Hippocampal formation (tissue), 2 donors: Measurements from ENCODE around the gene GGT6.
"Not testable (repeated sequence)": the region's sequence is repeated elsewhere in the genome, so short reads cannot be mapped to it uniquely, and the experiment has no call there.

ENCODE experiments used
- DNase-seq, 2 donors: peaks; one replicate each; lab custom pipeline; 2025; lab: John Stamatoyannopoulos, UW

GGT6 gene

DNA sequence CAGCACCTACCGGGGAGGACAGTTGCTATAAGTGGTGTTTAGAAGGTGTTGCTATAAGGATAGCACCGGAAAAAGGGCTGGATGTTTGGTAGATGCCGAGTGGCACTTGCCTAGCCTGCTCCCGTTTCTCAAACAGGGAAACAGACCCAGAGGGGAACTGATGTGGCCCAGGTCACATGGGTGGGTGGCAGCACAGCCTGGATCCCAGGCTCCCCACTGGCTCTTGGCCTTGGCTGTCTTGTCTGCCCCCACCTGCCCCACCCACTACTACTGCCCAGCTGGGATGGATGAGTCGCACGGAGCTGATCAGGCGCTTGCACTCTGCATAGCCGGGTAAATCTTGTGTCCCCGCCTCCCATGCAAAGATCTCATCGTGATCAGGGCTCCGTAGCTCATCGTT, 31.2 kb upstream of the GGT6 start:
- DNase-seq = no peak

- no peak for DNase-seq
These were observed 30.6 kb upstream of the GGT6 start for GRCh38 chr17:4590981-4591453.

DNA sequence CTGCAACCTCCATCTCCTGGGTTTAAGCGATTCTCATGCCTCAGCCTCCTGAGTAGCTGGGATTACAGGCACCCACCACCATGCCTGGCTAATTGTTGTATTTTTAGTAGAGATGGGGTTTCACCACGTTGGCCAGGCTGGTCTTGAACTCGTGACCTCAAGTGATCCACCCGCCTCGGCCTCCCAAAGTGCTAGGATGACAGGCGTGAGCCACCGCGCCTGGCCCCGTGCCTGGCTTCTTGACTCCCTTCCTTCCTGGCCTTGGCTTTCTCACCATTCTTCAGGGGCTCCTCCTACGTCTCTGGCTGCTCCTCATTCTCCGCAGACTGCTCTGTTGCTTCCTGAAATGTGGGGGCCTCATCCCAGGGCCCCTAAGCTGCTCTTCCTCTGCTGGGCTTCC, 29.7 kb upstream of the GGT6 start:
- not testable (repeated sequence) for DNase-seq

DNA sequence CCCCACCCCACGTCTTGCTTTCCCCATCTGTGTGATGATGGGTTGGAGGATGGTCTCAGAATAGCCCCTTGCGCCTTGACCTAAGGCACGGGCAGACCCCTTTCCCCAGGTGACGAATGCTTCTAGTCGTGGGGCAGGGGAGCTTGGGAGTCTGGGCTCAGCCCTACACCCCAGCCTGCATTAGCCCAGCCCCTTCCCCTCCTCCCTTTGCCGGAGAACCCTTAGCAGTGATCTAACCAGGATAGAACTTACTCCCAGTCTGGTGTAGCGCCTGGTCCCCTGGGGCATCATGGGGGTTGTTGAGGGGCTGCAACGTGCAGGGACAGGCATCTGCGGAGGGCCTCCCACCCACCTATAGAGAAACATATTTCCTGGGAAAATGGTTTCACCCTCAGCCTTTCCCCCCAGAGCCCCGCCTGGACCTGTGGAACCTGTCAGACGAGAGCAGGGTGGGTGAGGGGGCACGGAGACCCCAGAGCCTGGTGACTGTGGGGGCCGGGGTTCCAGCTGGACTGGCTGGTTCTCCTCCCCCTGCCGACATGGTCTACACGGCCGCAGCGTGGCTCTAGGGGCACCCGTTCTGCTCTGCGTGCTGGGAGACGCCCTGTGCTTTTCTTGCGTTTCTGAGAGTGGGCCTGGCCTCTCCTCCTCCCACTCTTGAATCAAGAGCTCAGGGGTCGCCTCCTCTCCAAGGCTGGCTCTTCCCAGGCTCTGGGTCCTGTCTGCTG, 28.7 kb upstream of the GGT6 start:
- no peak for DNase-seq

DNA sequence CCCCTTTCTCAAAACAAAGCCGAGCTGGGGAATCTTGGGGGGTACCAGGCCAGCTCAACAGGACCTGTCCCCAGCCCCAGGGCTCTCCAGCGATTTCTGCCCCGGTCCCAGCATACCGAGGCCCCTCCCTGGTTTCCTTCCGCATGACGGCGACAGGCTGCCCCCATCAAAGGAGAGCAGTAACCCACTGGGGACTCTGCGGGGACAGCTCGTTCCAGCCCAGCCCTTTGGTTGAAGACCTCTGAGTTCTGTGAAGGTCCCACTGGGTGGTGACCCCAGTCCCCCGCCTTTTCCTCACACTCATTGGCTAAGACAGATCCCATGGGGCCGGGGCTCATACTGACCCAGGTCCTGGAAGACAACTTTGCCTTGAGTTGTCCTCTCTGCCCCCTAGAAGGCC, 28.0 kb upstream of the GGT6 start:
- no peak for DNase-seq

GRCh38 chr17:4587803-4588202, 27.4 kb upstream of the GGT6 start:
- no peak for DNase-seq

DNA sequence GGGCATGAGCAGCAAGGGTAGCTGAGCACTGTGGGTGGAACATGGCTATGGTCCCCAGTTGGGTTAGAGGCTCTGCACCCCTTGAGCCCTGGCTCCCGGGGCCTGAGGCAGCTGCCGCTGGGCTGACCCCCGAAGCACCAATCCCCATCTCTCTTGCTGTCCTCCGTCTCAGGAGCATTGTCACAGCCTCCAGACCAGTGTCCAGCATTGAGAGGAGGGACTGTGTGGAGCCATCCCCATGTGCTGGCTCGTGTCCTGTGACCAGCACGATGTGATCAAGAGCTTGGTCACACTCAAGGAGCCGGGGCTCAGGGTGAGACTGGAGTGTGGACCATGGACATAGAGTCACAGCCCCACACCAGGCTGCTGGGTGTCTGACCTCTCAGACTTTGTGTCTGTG, 26.8 kb upstream of the GGT6 start:
- no peak for DNase-seq

DNA sequence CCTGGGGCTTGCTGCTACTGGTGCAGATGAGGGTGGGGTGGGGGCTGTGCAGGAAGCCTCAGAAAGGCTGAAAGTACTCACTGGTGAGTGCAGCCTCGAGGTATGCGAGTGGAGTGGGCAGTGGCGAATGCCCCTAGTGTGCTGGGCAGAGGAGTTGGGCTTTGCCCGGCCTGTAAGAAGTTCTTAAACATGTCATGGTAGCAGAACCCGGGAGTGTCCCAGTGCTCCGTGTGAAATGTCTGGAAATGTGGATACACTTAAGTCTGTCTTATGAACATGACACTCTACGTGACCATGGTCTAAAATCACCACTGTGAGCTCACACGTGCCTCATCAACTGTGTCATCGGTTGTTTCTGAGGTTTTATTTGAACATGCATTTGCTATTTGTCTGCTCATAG, 25.7 kb upstream of the GGT6 start:
- no peak for DNase-seq

DNA sequence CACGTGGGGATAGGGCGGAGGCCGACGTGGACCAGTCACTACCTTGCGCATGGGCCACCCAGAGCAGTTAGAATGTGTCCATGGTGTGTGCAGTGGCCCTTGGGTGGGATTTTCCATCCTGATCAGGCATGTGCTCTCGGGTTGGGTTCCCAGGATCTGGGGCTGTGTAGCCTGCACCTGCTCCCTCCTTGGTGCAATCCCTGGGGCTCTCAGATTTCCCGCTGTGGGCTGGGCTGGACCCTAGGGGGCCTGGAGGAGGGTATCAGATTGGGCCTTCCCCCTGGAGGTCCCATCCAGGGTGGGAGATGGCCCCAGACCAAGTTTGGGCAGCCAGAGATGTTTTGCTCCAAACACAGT, 25.2 kb upstream of the GGT6 start:
- no peak for DNase-seq

GRCh38 chr17:4584917-4585637, 24.7 kb upstream of the GGT6 start:
- DNase-seq = no peak

DNA sequence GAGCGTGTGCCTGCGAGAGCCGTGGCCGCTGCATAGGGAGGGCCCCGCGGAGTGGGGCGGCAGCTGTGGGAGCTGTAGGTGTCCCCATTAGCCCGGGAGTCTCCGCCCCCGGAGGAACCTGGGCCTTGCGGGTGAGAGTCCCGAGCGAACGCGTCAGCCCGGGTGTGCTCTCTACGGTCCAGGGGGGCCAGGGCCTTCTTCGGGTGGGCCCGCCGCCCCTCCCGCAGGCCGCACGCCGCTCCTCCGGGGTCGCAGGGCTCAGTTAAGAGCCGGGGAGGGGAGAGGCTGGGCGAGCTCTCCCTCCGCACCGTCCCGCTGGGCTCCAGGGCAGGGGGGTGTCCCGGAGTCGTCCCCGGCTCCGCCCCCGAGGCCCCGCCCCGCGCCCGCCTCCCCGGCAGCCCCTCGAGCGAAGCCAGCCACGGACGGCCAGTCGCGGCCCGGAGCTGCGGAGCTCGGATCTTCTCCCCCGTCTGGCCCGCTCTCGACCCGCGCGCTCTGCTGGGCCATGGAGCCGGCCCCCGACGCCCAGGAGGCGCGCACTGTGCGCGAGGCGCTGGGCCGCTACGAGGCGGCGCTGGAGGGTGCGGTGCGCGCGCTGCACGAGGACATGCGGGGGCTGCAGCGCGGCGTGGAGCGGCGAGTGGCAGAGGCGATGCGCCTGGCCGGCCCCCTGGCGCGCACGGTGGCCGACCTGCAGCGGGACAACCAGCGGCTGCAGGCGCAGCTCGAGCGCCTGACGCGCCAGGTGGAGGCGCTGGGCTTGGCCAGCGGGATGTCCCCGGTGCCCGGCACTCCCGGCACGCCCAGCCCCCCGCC, 23.9 kb upstream of the GGT6 start, which contains the start of gene SMTNL2:
Gene SMTNL2 (plus strand): TSS at position 429 of the 816 bp plus-strand sequence. CDS start 77 bp downstream, at position 506.
- no peak for DNase-seq

DNA sequence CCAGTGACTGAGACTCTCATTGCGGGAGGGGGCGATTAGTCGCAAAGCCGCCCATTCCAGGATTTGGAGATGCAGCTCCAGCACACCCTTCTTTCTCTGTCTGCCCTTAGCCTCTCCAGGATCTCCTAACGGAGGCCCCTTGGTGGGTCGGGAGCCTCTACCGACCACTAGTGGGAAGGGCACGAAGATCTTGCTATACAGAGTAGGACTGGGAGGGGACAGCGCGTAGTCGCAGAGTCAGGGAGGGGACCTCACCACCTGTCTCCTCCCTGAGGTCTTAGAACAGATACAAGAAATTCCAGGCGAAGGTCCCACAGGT, 23.4 kb upstream of the GGT6 start:
- DNase-seq = no peak

GRCh38 chr17:4583206-4583605, 22.8 kb upstream of the GGT6 start:
- no peak for DNase-seq

DNA sequence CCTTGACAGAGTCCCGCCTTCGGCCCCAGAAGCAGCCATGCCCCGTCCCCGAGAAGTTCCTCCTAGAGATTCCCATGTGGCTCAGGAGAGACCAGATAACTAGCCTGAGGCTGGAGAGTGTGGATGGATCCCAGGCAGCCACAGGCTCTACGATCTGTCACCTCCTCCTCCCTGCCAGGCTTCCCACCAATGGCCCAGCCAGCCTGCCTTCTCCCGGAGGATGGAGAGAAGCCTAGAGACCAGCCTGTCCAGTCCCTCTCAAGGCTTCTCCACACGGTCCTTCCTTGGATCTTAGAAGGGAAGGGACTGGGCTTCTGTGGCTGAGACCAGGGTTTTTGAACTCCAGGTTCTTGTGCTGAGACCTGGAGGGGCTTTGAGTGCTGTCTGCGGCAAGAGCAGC, 22.3 kb upstream of the GGT6 start:
- DNase-seq = no peak

GRCh38 chr17:4582101-4582501, 21.7 kb upstream of the GGT6 start:
- DNase-seq = no peak

- DNase-seq = no peak
These were observed 19.9 kb upstream of the GGT6 start for GRCh38 chr17:4580291-4580690.

- DNase-seq = no peak
These were observed 19.3 kb upstream of the GGT6 start for GRCh38 chr17:4579678-4580077.

DNA sequence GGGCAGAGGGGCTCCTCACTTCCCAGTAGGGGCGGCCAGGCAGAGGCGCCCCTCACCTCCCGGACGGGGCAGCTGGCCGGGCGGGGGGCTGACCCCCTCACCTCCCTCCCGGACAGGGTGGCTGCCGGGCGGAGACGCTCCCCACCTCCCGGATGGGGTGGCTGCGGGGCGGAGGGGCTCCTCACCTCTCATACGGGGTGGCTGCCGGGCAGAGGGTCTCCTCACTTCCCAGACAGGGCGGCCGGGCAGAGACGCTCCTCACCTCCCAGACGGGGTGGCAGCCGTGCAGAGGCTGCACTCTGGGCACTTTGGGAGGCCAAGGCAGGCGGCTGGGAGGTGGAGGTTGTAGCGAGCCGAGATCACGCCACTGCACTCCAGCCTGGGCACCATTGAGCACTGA, 18.0 kb upstream of the GGT6 start:
- not testable (repeated sequence) for DNase-seq

- no peak for DNase-seq
These were observed 17.1 kb upstream of the GGT6 start for GRCh38 chr17:4577386-4577993.

DNA sequence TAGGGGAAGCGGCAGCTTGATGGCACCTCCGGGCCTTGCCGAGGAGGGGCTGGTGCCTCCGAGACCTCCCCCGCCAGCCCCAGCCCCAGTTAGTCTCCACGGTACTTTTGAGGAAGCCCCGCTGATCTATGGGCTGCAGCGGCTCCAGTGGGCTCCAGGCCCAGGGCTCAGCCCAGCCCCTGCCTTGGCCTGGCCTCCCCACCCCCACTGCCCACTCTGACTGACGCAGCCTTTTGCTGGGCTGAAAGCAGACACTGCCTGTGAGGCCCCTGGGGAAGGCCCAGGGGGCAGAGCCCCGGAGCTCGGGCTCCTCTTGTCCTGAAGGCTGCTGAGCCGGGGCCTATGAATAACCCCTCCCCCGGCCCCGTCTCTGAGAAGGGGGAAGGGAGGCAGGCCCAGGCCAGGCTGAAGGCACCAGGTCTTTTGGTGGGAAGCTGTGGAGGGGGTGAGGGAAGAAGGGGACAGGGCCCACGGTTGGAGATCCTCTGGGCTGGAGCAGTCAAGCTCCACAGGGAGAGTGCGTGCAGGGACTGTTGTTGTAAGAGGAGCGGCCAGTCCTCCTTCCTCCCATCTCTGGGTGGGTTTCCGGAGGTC, 16.4 kb upstream of the GGT6 start:
- no peak for DNase-seq

- no peak for DNase-seq
These were observed 15.8 kb upstream of the GGT6 start for GRCh38 chr17:4576161-4576558.

- DNase-seq = no peak
These were observed 14.2 kb upstream of the GGT6 start for GRCh38 chr17:4574448-4575045.
